Parathyroid adenoma (tissue), 2 donors: ENCODE data around the gene CD36.
A peak's percentile ranks its signal among the peaks of the same experiment; 100 is the strongest.

Experiments used
- H2AFZ ChIP-seq: fragments of 300-600 bp; sonication (generic); one replicate; pipeline ENCODE4 v1.7.0; 2017; ENCODE audit warnings: antibody characterized with exemption, mild to moderate bottlenecking
- H3K27ac ChIP-seq: fragments of 300-600 bp; sonication (generic); one replicate; pipeline ENCODE4 v1.7.0; 2017
- H3K27me3 ChIP-seq: fragments of 300-600 bp; sonication (generic); one replicate; pipeline ENCODE4 v1.7.0; 2017; ENCODE audit warnings: low read length; ENCODE audit not compliant: control insufficient read depth, insufficient read depth
- H3K36me3 ChIP-seq: fragments of 300-600 bp; sonication (generic); one replicate; pipeline ENCODE4 v1.7.0; 2017; ENCODE audit warnings: low read length; ENCODE audit not compliant: control insufficient read depth, insufficient read depth
- H3K4me1 ChIP-seq: fragments of 300-600 bp; sonication (generic); one replicate; pipeline ENCODE4 v1.7.0; 2017; ENCODE audit warnings: control low read depth
- H3K4me2 ChIP-seq: fragments of 300-600 bp; sonication (generic); one replicate; pipeline ENCODE4 v1.7.0; 2017; ENCODE audit warnings: low read length
- H3K4me3 ChIP-seq: fragments of 300-600 bp; sonication (generic); one replicate; pipeline ENCODE4 v1.7.0; 2017; ENCODE audit warnings: low read depth, low read length
- H3K79me2 ChIP-seq: fragments of 300-600 bp; sonication (generic); one replicate; pipeline ENCODE4 v1.7.0; 2017; ENCODE audit warnings: control low read depth
- H3K9ac ChIP-seq: fragments of 300-600 bp; sonication (generic); one replicate; pipeline ENCODE4 v1.7.0; 2017; ENCODE audit warnings: mild to moderate bottlenecking
- H3K9me3 ChIP-seq: fragments of 300-600 bp; sonication (generic); one replicate; pipeline ENCODE4 v1.7.0; 2017; ENCODE audit warnings: low read length; ENCODE audit not compliant: control insufficient read depth
- CTCF ChIP-seq: fragments of 300-600 bp; sonication (generic); IDR thresholded peaks from one replicate; pipeline ENCODE4 v1.7.0; 2017; ENCODE audit warnings: antibody characterized with exemption, mild to moderate bottlenecking
- donor health status: primary hyperparathyroidism.

Gene CD36

GRCh38 chr7:80604436-80604835, 34.0 kb upstream of the CD36 start:
- H3K9ac ChIP-seq = no peak overlapping the region
- H3K4me2 ChIP-seq = no peak overlapping the region
- H3K79me2 ChIP-seq = no peaks in the 10 kb centered on the region
- no peak overlapping the region for H2AFZ ChIP-seq
- no peak for TF ChIP-seq CTCF
- no peaks in the 10 kb centered on the region for H3K9me3 ChIP-seq
- H3K27me3 ChIP-seq = no peaks in the 10 kb centered on the region
- H3K4me1 ChIP-seq = peaks cover 2% of the 10 kb centered on the region
- no peak overlapping the region for H3K4me3 ChIP-seq
- no peak overlapping the region for H3K27ac ChIP-seq
- H3K36me3 ChIP-seq = no peaks in the 10 kb centered on the region

DNA sequence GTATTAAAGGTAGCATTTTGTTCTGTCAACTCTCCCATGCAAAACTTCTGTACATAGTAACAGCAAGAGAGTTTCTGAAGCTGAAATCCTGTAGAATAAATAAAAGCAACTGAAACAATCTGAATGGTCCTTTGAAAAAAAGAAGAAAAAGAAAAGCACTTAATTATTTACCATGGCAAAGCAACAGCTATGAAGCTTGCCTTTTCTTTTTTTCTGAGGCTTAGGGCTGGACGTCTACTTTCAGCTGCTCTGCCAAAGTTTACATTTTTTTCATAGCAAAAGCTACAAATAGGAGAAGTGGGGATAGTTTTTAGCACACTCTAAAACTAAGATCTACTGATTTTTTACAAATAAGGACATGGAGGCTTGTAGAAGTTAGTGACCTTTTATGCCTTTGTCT, 31.3 kb upstream of the CD36 start:
- no peaks in the 10 kb centered on the region for H3K79me2 ChIP-seq
- H3K27me3 ChIP-seq = no peaks in the 10 kb centered on the region
- H2AFZ ChIP-seq = no peak overlapping the region
- H3K4me1 ChIP-seq = peaks cover 16% of the 10 kb centered on the region
- H3K9me3 ChIP-seq = no peaks in the 10 kb centered on the region
- H3K27ac ChIP-seq = no peak overlapping the region
- H3K4me2 ChIP-seq = no peak overlapping the region
- H3K9ac ChIP-seq = no peak overlapping the region
- TF ChIP-seq CTCF = no peak
- H3K4me3 ChIP-seq = no peak overlapping the region
- H3K36me3 ChIP-seq = no peaks in the 10 kb centered on the region

GRCh38 chr7:80608336-80608735, 30.1 kb upstream of the CD36 start:
- no peak overlapping the region for H3K27ac ChIP-seq
- no peak overlapping the region for H3K9ac ChIP-seq
- H3K27me3 ChIP-seq = no peaks in the 10 kb centered on the region
- no peak overlapping the region for H3K4me3 ChIP-seq
- no peak overlapping the region for H2AFZ ChIP-seq
- TF ChIP-seq CTCF = no peak
- H3K9me3 ChIP-seq = no peaks in the 10 kb centered on the region
- no peak overlapping the region for H3K4me2 ChIP-seq
- H3K36me3 ChIP-seq = no peaks in the 10 kb centered on the region
- H3K79me2 ChIP-seq = no peaks in the 10 kb centered on the region
- peaks cover 16% of the 10 kb centered on the region for H3K4me1 ChIP-seq

GRCh38 chr7:80609751-80610150, 28.7 kb upstream of the CD36 start:
- Histone ChIP-seq H3K9ac (no peak overlapping the region), H3K27me3 (no peaks in the 10 kb centered on the region), H3K4me3 (no peak overlapping the region), H3K4me1 (peaks cover 16% of the 10 kb centered on the region), H3K27ac (no peak overlapping the region), H2AFZ (peak overlapping the region; percentile 44), H3K9me3 (no peaks in the 10 kb centered on the region), H3K79me2 (no peaks in the 10 kb centered on the region), H3K4me2 (peak overlapping the region; percentile 10), H3K36me3 (no peaks in the 10 kb centered on the region)
- no peak for TF ChIP-seq CTCF

DNA sequence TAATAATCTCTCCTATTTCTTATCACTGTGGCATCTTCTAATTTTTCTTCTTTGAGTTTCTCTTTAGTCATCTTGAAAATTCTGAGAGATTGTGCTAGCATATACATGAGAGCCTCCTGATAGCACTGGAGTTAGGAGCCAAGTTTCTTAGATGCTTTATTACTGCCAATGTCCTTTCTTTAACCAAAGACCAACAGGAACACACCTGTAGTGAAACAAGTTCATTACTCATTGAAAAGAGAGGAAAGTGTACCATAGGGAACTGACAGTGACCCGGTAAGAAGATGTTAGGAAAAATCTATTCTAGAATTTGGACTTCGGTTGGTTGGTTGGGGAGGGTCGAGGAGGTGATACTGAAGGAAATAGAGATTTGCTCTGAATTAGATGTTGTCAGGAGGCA, 27.1 kb upstream of the CD36 start:
- H3K4me1 ChIP-seq = peaks cover 16% of the 10 kb centered on the region
- no peak overlapping the region for H3K4me2 ChIP-seq
- TF ChIP-seq CTCF = no peak
- no peak overlapping the region for H3K9ac ChIP-seq
- H3K27ac ChIP-seq = no peak overlapping the region
- no peaks in the 10 kb centered on the region for H3K9me3 ChIP-seq
- no peak overlapping the region for H3K4me3 ChIP-seq
- no peak overlapping the region for H2AFZ ChIP-seq
- H3K79me2 ChIP-seq = no peaks in the 10 kb centered on the region
- no peaks in the 10 kb centered on the region for H3K36me3 ChIP-seq
- H3K27me3 ChIP-seq = no peaks in the 10 kb centered on the region
